Activated CD8-positive, alpha-beta memory T cell treated with anti-CD3 and anti-CD28 coated beads for 24 hours (primary cell): Measurements from ENCODE around the gene FAM53A.
"Not testable (repeated sequence)": the region's sequence is repeated elsewhere in the genome, so short reads cannot be mapped to it uniquely, and the experiment has no call there.

Source experiments
- DNase-seq: peaks from one replicate; pipeline ENCODE4 v3.0.0-alpha.2; 2020

Gene FAM53A

GRCh38 chr4:1658146-1658545 is 26.0 kb downstream of the FAM53A start:
- no peak for DNase-seq

GRCh38 chr4:1656986-1657385 is 27.1 kb downstream of the FAM53A start:
- no peak for DNase-seq

- DNase-seq, result no peak
Observed at GRCh38 chr4:1656132-1656531, 28.0 kb downstream of the FAM53A start.

- no peak for DNase-seq
Observed at GRCh38 chr4:1655676-1656075, 28.4 kb downstream of the FAM53A start.

- no peak for DNase-seq
Observed at GRCh38 chr4:1655081-1655480, 29.0 kb downstream of the FAM53A start.

- no peak for DNase-seq
Observed at GRCh38 chr4:1654216-1654955, 29.7 kb downstream of the FAM53A start.

- DNase-seq, result no peak
Observed at GRCh38 chr4:1653776-1654175, 30.3 kb downstream of the FAM53A start.

- no peak for DNase-seq
Observed at GRCh38 chr4:1652088-1652487, 32.0 kb downstream of the FAM53A start.

- DNase-seq, result no peak
Observed at GRCh38 chr4:1651609-1652008, 32.5 kb downstream of the FAM53A start.

GRCh38 chr4:1648962-1649361 is 35.2 kb downstream of the FAM53A start:
- no peak for DNase-seq

- no peak for DNase-seq
Observed at GRCh38 chr4:1647432-1647831, 36.7 kb downstream of the FAM53A start.

GRCh38 chr4:1646690-1647089 is 37.4 kb downstream of the FAM53A start:
- no peak for DNase-seq

GRCh38 chr4:1644891-1645657 is 39.0 kb downstream of the FAM53A start:
- no peak for DNase-seq

- no peak for DNase-seq
Observed at GRCh38 chr4:1643971-1644735, 40.0 kb downstream of the FAM53A start.

GRCh38 chr4:1642196-1642951 is 41.7 kb downstream of the FAM53A start:
- DNase-seq, result no peak

GRCh38 chr4:1641671-1642070 is 42.4 kb downstream of the FAM53A start:
- no peak for DNase-seq

- not testable (repeated sequence) for DNase-seq
Observed at GRCh38 chr4:1640716-1641503, 43.2 kb downstream of the FAM53A start.

- no peak for DNase-seq
Observed at GRCh38 chr4:1640190-1640589, 43.9 kb downstream of the FAM53A start.

GRCh38 chr4:1639299-1639868 is 44.7 kb downstream of the FAM53A start:
- no peak for DNase-seq

- no peak for DNase-seq
Observed at GRCh38 chr4:1638873-1639272, 45.2 kb downstream of the FAM53A start.

- DNase-seq, result no peak
Observed at GRCh38 chr4:1638272-1638598, 45.9 kb downstream of the FAM53A start.
